Lower lobe of right lung (tissue), 2 donors: ENCODE measurements around the gene HS6ST3. TPM values are rescaled to one million over a fixed set of nuclear protein-coding genes. Genes with fewer than 3 reads are reported as not detected.

Source experiments
- ATAC-seq, 2 donors: fragments of 200-7000 bp; cut with Tn5 transposase; one replicate each; pipeline ENCODE4 v1.9.1; 2020 to 2022; ENCODE audit warnings: mild to moderate bottlenecking in 2 of 2, moderate library complexity in 2 of 2
- DNase-seq: peaks from one replicate; pipeline ENCODE4 v3.0.0-alpha.2; 2020
- H3K27ac ChIP-seq: fragments of 200-600 bp; one replicate; pipeline ENCODE4 v1.8.0; 2022
- H3K27me3 ChIP-seq: fragments of 200-600 bp; one replicate; pipeline ENCODE4 v1.8.0; 2022; ENCODE audit warnings: low read depth
- H3K36me3 ChIP-seq: fragments of 200-600 bp; one replicate; pipeline ENCODE4 v1.8.0; 2022; ENCODE audit warnings: mild to moderate bottlenecking
- H3K4me1 ChIP-seq: fragments of 200-600 bp; one replicate; pipeline ENCODE4 v1.8.0; 2022
- H3K4me3 ChIP-seq: fragments of 200-600 bp; one replicate; pipeline ENCODE4 v1.8.0; 2022; ENCODE audit warnings: mild to moderate bottlenecking
- H3K9me3 ChIP-seq: fragments of 200-600 bp; one replicate; pipeline ENCODE4 v1.8.0; 2022
- intact Hi-C: fragments of 100-400 bp; cut with DNase I; formaldehyde crosslinking; loops from one replicate; pipeline ENCODE4 v1.11.0; 2022
- total RNA-seq: library from RNA; stranded (reverse); fragmentation: NEBNext Ultra II Directional; extraction: Animal tissue kit (Norgen Biotek cat#: 25700); gene quantifications from one replicate; pipeline ENCODE4 v1.2.1, GENCODE V29; 2021
- TF ChIP-seq, protein P1 (sequence below): fragments of 200-600 bp; IDR thresholded peaks from one replicate; pipeline ENCODE4 v1.8.0; 2022; ENCODE audit warnings: antibody characterized with exemption, mild to moderate bottlenecking
- donor health status: DM: no; HTN: yes; CAD: no; lungs with severe emphysema.

HS6ST3 gene
- total RNA-seq, 1 donor from 2014 or later: 0.06 TPM

DNA sequence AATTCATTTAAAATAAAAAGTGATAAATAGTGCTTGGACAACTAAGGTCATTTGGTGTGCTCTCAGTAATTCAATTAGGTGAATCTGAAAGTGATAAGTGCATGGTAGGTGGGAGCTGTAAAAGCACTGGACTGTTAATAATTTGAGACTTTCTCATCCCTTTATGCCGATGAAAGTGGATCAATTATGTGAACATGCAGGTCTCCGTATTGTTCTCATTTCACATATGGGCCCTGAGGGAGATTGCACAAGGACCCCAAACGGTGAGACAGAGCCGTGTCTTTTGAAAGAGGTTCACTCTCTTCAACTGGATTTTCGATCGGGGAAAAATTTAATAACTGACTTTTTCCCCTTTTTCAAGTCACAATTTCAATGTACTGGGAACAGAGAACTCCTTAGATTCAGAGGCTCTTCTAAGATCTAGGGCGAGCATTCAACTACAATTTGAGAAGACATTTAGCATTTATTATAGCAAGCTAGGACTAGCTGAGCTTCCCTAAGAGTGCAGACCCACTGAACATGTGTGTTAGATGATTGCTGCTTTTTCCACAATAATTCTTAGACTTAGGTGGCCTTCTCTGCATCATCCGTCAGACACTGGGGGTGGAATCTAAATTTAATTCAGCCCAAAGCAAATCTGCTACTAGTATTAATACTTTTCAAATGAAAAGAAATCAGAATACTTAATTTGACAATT lies 556.8 kb downstream of the HS6ST3 start:
- Histone ChIP-seq H3K9me3 (peaks cover 6% of the 10 kb centered on the region), H3K4me1 (no peaks in the 10 kb centered on the region), H3K4me3 (no peak overlapping the region), H3K36me3 (no peaks in the 10 kb centered on the region), H3K27ac (no peak overlapping the region), H3K27me3 (no peaks in the 10 kb centered on the region)
- no peak for DNase-seq
- no peak for ATAC-seq
- intact Hi-C loops: no loop called here
- TF ChIP-seq, protein P1, sequence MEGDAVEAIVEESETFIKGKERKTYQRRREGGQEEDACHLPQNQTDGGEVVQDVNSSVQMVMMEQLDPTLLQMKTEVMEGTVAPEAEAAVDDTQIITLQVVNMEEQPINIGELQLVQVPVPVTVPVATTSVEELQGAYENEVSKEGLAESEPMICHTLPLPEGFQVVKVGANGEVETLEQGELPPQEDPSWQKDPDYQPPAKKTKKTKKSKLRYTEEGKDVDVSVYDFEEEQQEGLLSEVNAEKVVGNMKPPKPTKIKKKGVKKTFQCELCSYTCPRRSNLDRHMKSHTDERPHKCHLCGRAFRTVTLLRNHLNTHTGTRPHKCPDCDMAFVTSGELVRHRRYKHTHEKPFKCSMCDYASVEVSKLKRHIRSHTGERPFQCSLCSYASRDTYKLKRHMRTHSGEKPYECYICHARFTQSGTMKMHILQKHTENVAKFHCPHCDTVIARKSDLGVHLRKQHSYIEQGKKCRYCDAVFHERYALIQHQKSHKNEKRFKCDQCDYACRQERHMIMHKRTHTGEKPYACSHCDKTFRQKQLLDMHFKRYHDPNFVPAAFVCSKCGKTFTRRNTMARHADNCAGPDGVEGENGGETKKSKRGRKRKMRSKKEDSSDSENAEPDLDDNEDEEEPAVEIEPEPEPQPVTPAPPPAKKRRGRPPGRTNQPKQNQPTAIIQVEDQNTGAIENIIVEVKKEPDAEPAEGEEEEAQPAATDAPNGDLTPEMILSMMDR: no peak

DNA sequence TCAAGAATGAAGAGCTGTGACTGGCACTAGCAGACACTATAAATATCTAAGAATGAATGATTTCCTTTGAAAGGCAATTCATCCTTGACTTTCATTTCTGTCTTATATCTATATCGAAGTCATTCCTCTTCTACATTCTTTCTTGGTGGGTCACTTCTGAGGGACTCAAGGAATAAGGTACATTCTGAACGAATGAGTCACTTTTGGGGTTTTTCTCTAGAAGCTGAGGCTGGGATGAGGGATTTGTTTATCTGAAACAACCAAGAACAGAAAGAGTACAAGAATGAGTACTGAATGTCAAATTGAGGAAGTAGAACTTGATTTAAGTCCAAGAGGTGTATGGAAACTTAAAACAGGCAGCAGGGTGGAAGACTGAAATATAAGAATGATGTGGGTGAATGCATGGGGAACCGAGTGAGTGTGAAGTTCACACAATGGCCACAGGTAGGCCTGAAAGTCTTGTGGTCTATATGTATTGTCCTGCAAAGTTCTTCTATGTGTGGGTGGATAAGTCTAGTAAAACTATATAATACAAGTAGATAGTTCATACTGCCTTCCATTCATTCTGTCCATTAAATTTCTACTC lies 560.5 kb downstream of the HS6ST3 start:
- ATAC-seq (no peak), DNase-seq (no peak)
- Histone ChIP-seq H3K27me3 (no peaks in the 10 kb centered on the region), H3K36me3 (no peaks in the 10 kb centered on the region), H3K4me1 (no peaks in the 10 kb centered on the region), H3K9me3 (no peaks in the 10 kb centered on the region), H3K4me3 (no peak overlapping the region), H3K27ac (no peak overlapping the region)
- intact Hi-C loops: no loop called here
- TF ChIP-seq, protein P1: no peak

DNA sequence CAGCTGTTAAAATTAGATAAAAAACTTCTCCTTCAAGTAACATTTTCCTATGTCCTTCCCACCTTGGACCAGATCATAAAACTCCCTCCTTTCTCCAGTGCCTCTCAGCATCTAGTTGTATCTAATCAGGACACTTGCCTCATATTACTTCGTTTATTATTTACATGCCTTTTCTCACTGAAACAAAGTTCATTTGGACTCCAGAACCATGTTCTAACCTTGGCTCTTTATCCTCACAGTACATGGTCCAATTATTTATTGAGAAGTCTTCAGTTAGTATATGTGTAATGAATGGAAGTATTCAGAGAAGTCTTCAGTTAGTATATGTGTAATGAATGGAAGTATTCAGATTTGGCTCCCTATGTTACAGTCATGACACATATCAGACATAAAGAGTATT lies 561.7 kb downstream of the HS6ST3 start:
- H3K27ac ChIP-seq: no peak overlapping the region
- no peaks in the 10 kb centered on the region for H3K9me3 ChIP-seq
- intact Hi-C loops: no loop called here
- DNase-seq (no peak), ATAC-seq (no peak)
- no peak overlapping the region for H3K4me3 ChIP-seq
- no peaks in the 10 kb centered on the region for H3K4me1 ChIP-seq
- H3K27me3 ChIP-seq: no peaks in the 10 kb centered on the region
- no peaks in the 10 kb centered on the region for H3K36me3 ChIP-seq
- TF ChIP-seq, protein P1: no peak

DNA sequence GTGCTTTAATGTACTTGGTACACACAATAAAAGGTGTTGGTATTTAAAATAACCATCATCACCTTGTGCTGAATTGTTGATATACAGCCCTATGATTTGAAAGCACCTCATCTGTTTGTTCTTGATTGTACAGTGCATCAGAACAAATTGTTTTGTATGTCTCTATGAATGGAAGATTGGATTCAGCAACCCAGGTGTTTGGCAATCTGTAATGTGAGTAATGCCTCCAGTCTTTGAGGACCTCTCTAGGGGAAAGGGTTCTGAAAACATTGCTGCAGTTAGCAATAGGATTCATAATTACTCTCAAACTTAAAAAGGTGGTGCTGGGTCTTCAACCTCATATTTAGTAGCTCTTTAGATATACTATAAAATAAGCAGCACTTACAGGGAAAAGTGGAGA lies 562.6 kb downstream of the HS6ST3 start:
- Histone ChIP-seq H3K27ac (no peak overlapping the region), H3K9me3 (no peaks in the 10 kb centered on the region), H3K36me3 (no peaks in the 10 kb centered on the region), H3K4me1 (no peaks in the 10 kb centered on the region), H3K4me3 (no peak overlapping the region), H3K27me3 (no peaks in the 10 kb centered on the region)
- DNase-seq: no peak
- ATAC-seq: no peak
- TF ChIP-seq, protein P1: no peak
- intact Hi-C loops: no loop called here

DNA sequence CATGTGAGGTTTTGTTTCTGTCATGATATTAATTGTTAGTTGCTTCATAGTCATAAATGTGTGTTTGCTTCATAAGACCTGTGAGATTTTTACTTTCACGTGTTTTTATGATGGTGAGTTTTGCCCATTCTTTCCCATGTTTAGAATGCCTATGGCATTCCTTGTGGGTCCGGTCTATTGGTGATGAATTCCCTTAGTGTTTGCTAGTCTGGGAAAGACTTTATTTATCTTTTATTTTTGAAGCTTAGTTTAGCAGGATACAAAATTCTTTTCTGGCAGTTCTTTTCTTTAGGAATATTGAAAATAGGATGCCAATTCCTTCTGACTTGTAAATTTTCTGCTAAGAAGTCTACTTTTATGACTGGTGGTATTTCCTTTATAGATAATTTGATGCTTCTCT lies 571.7 kb downstream of the HS6ST3 start:
- TF ChIP-seq, protein P1: no peak
- Histone ChIP-seq H3K36me3 (no peaks in the 10 kb centered on the region), H3K4me3 (no peak overlapping the region), H3K4me1 (no peaks in the 10 kb centered on the region), H3K27ac (no peak overlapping the region), H3K9me3 (peaks cover 5% of the 10 kb centered on the region), H3K27me3 (no peaks in the 10 kb centered on the region)
- no peak for ATAC-seq
- DNase-seq: no peak
- intact Hi-C loops: no loop called here
